HG02798 (cell line): Measurements from ENCODE around the gene TAF1L.
"Not testable (repeated sequence)": the region's sequence is repeated elsewhere in the genome, so short reads cannot be mapped to it uniquely, and the experiment has no call there.

Experiments used
- ATAC-seq: cut with Tn5 transposase; IDR thresholded peaks from one replicate; pipeline ENCODE4 v1.9.1; 2021; ENCODE audit warnings: mild to moderate bottlenecking; ENCODE audit not compliant: unreplicated experiment, poor library complexity

The TAF1L gene

GRCh38 chr9:32635362-32635761, at the start of gene TAF1L:
Gene TAF1L, minus strand, starts transcription at chr9:32635669. Its CDS starts 90 bp downstream, at chr9:32635579.
- ATAC-seq: no peak

GRCh38 chr9:32681751-32682150, 46.3 kb upstream of the TAF1L start:
- no peak for ATAC-seq

GRCh38 chr9:32677931-32678330, 42.5 kb upstream of the TAF1L start:
- no peak for ATAC-seq

- ATAC-seq: no peak
Observed at GRCh38 chr9:32672469-32672868, 37.0 kb upstream of the TAF1L start.

- ATAC-seq: no peak
Observed at GRCh38 chr9:32671333-32671732, 35.9 kb upstream of the TAF1L start.

GRCh38 chr9:32665101-32665500, 29.6 kb upstream of the TAF1L start:
- ATAC-seq: no peak

- no peak for ATAC-seq
Observed at GRCh38 chr9:32663741-32664140, 28.3 kb upstream of the TAF1L start.

GRCh38 chr9:32647671-32648070, 12.2 kb upstream of the TAF1L start:
- ATAC-seq: no peak

GRCh38 chr9:32644698-32645097, 9.2 kb upstream of the TAF1L start:
- ATAC-seq: no peak

GRCh38 chr9:32633151-32633550, 2.3 kb downstream of the TAF1L start:
- not testable (repeated sequence) for ATAC-seq

- no peak for ATAC-seq
Observed at GRCh38 chr9:32631991-32632390, 3.5 kb downstream of the TAF1L start.

GRCh38 chr9:32627394-32627954, 8.0 kb downstream of the TAF1L start:
- ATAC-seq: no peak

- ATAC-seq: no peak
Observed at GRCh38 chr9:32625320-32625719, 10.1 kb downstream of the TAF1L start.

GRCh38 chr9:32622948-32623347, 12.5 kb downstream of the TAF1L start:
- no peak for ATAC-seq

- no peak for ATAC-seq
Observed at GRCh38 chr9:32618261-32618660, 17.2 kb downstream of the TAF1L start.

GRCh38 chr9:32606811-32607210, 28.7 kb downstream of the TAF1L start:
- no peak for ATAC-seq

- ATAC-seq: peak; percentile 77
Observed at GRCh38 chr9:32603914-32604852, 31.3 kb downstream of the TAF1L start.

- not testable (repeated sequence) for ATAC-seq
Observed at GRCh38 chr9:32599021-32599420, 36.4 kb downstream of the TAF1L start.

GRCh38 chr9:32596936-32597335, 38.5 kb downstream of the TAF1L start:
- no peak for ATAC-seq

- no peak for ATAC-seq
Observed at GRCh38 chr9:32596096-32596865, 39.2 kb downstream of the TAF1L start.

GRCh38 chr9:32590898-32591297, 44.6 kb downstream of the TAF1L start:
- no peak for ATAC-seq
